ENCODE measurements around the gene C1QL3. TPM values are rescaled to one million over a fixed set of nuclear protein-coding genes. Genes with fewer than 3 reads are reported as not detected.

The C1QL3 gene
- total RNA-seq, 1 experiment from 2014 or later: 4.0 TPM

- Histone ChIP-seq H3K4me1 (ENCODE audit: insufficient read depth, low read length) (no peaks in the 10 kb centered on the region), H2BK12ac (ENCODE audit: insufficient read length, low read depth, low read length) (no peak overlapping the region), H3K23me2 (ENCODE audit: insufficient read length, low read depth, low read length, poor library complexity, severe bottlenecking) (no peaks in the 10 kb centered on the region), H2AK5ac (ENCODE audit: insufficient read length, low read length) (no peak overlapping the region), H4K91ac (ENCODE audit: insufficient read length, low read depth, low read length) (no peak overlapping the region), H3K79me2 (ENCODE audit: insufficient read depth, low read length) (no peaks in the 10 kb centered on the region), H3K4ac (ENCODE audit: low read depth, low read length) (no peak overlapping the region), H3K27ac (ENCODE audit: insufficient read length, low read depth, low read length) (no peak overlapping the region), H3T11ph (ENCODE audit: low read length) (no peak overlapping the region), H2BK120ac (ENCODE audit: low read depth, low read length, poor library complexity, severe bottlenecking) (no peak overlapping the region), H2BK20ac (ENCODE audit: low read depth, low read length, poor library complexity, severe bottlenecking) (no peak overlapping the region), H3K9me3 (ENCODE audit: control insufficient read depth, low read depth, low read length) (no peaks in the 10 kb centered on the region), H3K79me1 (ENCODE audit: insufficient read depth, low read depth, low read length, poor library complexity, severe bottlenecking) (no peaks in the 10 kb centered on the region), H3K9ac (ENCODE audit: extremely low read depth, insufficient read length, low read length) (no peak overlapping the region), H3K56ac (ENCODE audit: insufficient read length, low read depth, low read length) (no peak overlapping the region), H3K14ac (ENCODE audit: insufficient read depth, low read length) (no peak overlapping the region), H4K5ac (ENCODE audit: insufficient read length, low read depth, low read length) (no peak overlapping the region), H2BK5ac (ENCODE audit: insufficient read length, low read length) (no peak overlapping the region), H4K8ac (replicated peaks; ENCODE audit: insufficient read length, low read depth, low read length) (no peak overlapping the region), H2BK15ac (ENCODE audit: low read depth, low read length) (no peak overlapping the region), H4K20me1 (ENCODE audit: control insufficient read depth, insufficient read depth, insufficient read length) (no peaks in the 10 kb centered on the region), H3K18ac (ENCODE audit: insufficient read length, low read depth, low read length) (no peak overlapping the region), H3K27me3 (ENCODE audit: insufficient read depth, low read length) (no peaks in the 10 kb centered on the region), H3K4me2 (ENCODE audit: insufficient read depth, insufficient read length, low read length) (no peak overlapping the region), H2AFZ (ENCODE audit: low read length) (no peak overlapping the region), H3K23ac (ENCODE audit: insufficient read length, low read depth, low read length) (no peak overlapping the region)
- H3K4me1 Mint-ChIP-seq: no peaks in the 10 kb centered on the region
- DNase-seq: no peak
- no peaks in the 10 kb centered on the region for H3K27me3 Mint-ChIP-seq (ENCODE audit: low read depth)
- H3K36me3 Mint-ChIP-seq (ENCODE audit: insufficient read depth in 1 of 3, low read depth in 3 of 3): no peaks in the 10 kb centered on the region
- H3K27ac Mint-ChIP-seq: no peak overlapping the region; a peak in 1 of 7 replicates
- no peak for TF ChIP-seq CTCF (conservative IDR thresholded peaks at IDR 0.05)
- H3K9me3 Mint-ChIP-seq: no peaks in the 10 kb centered on the region
- no CpG with 5 or more reads among the region's 5 CpGs for WGBS (ENCODE audit: extremely low coverage, insufficient read length, low lambda C conversion rate)
- H3K4me3 Mint-ChIP-seq: no peak overlapping the region
These were observed 11.7 kb downstream of the C1QL3 start for GRCh38 chr10:16509996-16510395.

Measured in H9 (cell line).